Liver (tissue), 9 donors: ENCODE data around the gene ATF5. TPM values are rescaled to one million over a fixed set of nuclear protein-coding genes. Genes with fewer than 3 reads are reported as not detected.

ENCODE experiments used
- DNase-seq: peaks from one replicate; pipeline ENCODE4 v3.0.0-alpha.2; 2017; ENCODE audit warnings: low spot score
- H3K27ac ChIP-seq, 2 donors: one replicate each; pipeline ENCODE4 v1.7.0; 2013; ENCODE audit warnings: inconsistent platforms in 2 of 2, low read length in 2 of 2, control low read depth in 1 of 2, low read depth in 1 of 2, mild to moderate bottlenecking in 1 of 2
- H3K27me3 ChIP-seq, 4 donors: one replicate each; pipeline versions ENCODE4 v1.6.1 to v1.7.0; 2013; ENCODE audit warnings: low read length in 3 of 4, inconsistent platforms in 1 of 4, mild to moderate bottlenecking in 1 of 4, moderate library complexity in 1 of 4; ENCODE audit not compliant: control insufficient read depth in 4 of 4, insufficient read depth in 4 of 4
- H3K36me3 ChIP-seq, 4 donors: one replicate each; pipeline versions ENCODE4 v1.6.1 to v1.7.0; 2013; ENCODE audit warnings: low read length in 3 of 4, mild to moderate bottlenecking in 3 of 4, low read depth in 1 of 4, moderate library complexity in 1 of 4; ENCODE audit not compliant: control insufficient read depth in 4 of 4, insufficient read depth in 3 of 4
- H3K4me1 ChIP-seq, 4 donors: one replicate each; pipeline versions ENCODE4 v1.6.1 to v1.7.0; 2013; ENCODE audit warnings: low read length in 3 of 4, mild to moderate bottlenecking in 3 of 4, moderate library complexity in 1 of 4; ENCODE audit not compliant: control insufficient read depth in 4 of 4, insufficient read depth in 4 of 4
- H3K4me3 ChIP-seq, 3 donors: one replicate each; pipeline versions ENCODE4 v1.6.1 to v1.7.0; 2013; ENCODE audit warnings: low read length in 3 of 3, control low read depth in 1 of 3, low read depth in 1 of 3, mild to moderate bottlenecking in 1 of 3
- H3K9ac ChIP-seq, 2 donors: one replicate each; pipeline ENCODE4 v1.7.0; 2013; ENCODE audit warnings: low read length in 2 of 2, mild to moderate bottlenecking in 2 of 2, moderate library complexity in 2 of 2, control low read depth in 1 of 2, low read depth in 1 of 2
- H3K9me3 ChIP-seq, 4 donors: one replicate each; pipeline versions ENCODE4 v1.6.1 to v1.7.0; 2013; ENCODE audit warnings: low read length in 3 of 4; ENCODE audit not compliant: control insufficient read depth in 4 of 4
- ATF3 ChIP-seq: IDR thresholded peaks from 2 replicates; pipeline ENCODE4 v1.6.1; 2016; ENCODE audit warnings: antibody characterized with exemption
- EGR1 ChIP-seq, 2 donors: IDR thresholded peaks; 2 replicates each; pipeline ENCODE4 v1.6.1; 2016 to 2018; ENCODE audit warnings: antibody characterized with exemption in 2 of 2, low read depth in 2 of 2
- FOXA1 ChIP-seq: IDR thresholded peaks from 2 replicates; pipeline ENCODE4 v1.6.1; 2016; ENCODE audit warnings: antibody characterized with exemption
- GABPA ChIP-seq, 2 donors: IDR thresholded peaks in 1 of 2; conservative IDR thresholded peaks in 1 of 2; 2 replicates each; pipeline ENCODE4 v1.6.1; 2016; ENCODE audit warnings: antibody characterized with exemption in 2 of 2, mild to moderate bottlenecking in 1 of 2, moderate library complexity in 1 of 2
- HNF4A ChIP-seq, 2 donors: conservative IDR thresholded peaks; 2 replicates each; pipeline ENCODE4 v1.6.1; 2016; ENCODE audit warnings: antibody characterized with exemption in 2 of 2, mild to moderate bottlenecking in 2 of 2
- HNF4G ChIP-seq: IDR thresholded peaks from 2 replicates; pipeline ENCODE4 v1.6.1; 2016; ENCODE audit warnings: antibody characterized with exemption
- JUND ChIP-seq, 2 donors: IDR thresholded peaks; 2 replicates each; pipeline ENCODE4 v1.6.1; 2016; ENCODE audit warnings: antibody characterized with exemption in 2 of 2
- MAX ChIP-seq: IDR thresholded peaks from 2 replicates; pipeline ENCODE4 v1.6.1; 2016; ENCODE audit warnings: antibody characterized with exemption
- NR2F2 ChIP-seq: IDR thresholded peaks from 2 replicates; pipeline ENCODE4 v1.6.1; 2016; ENCODE audit warnings: antibody characterized with exemption
- RXRA ChIP-seq, 2 donors: IDR thresholded peaks; 2 replicates each; pipeline ENCODE4 v1.6.1; 2017 to 2018; ENCODE audit warnings: antibody characterized with exemption in 2 of 2, mild to moderate bottlenecking in 1 of 2
- TAF1 ChIP-seq: conservative IDR thresholded peaks from 2 replicates; pipeline ENCODE4 v1.6.1; 2016; ENCODE audit warnings: antibody characterized with exemption, mild to moderate bottlenecking
- YY1 ChIP-seq: IDR thresholded peaks from 2 replicates; pipeline ENCODE4 v1.6.1; 2016; ENCODE audit warnings: antibody characterized with exemption, mild to moderate bottlenecking
- WGBS: extraction: QIAGEN DNeasy Blood & Tissue Kit; methylation state at CpG from one replicate; pipeline ENCODE4 v1.1.7; 2013; 5-methylcytosine and 5-hydroxymethylcytosine counted together
- polyA plus RNA-seq, 2 donors: library from polyadenylated mRNA; stranded (reverse) in 1 of 2; unstranded in 1 of 2; fragments of 200-250 nt in 1 of 2; fragments of >200 nt in 1 of 2; fragmentation: Nextera tagmentation in 1 of 2; extraction: Ambion mirVana in 1 of 2; gene quantifications; one replicate each; pipeline versions ENCODE4 v1.2.1 to v1.2.3, GENCODE V29; 2013 to 2015
- total RNA-seq, 2 donors: library from RNA; depleted of rRNA; stranded (reverse); fragments of >200 nt; gene quantifications; one replicate each; pipeline ENCODE4 v1.2.3, GENCODE V29; 2014
- TF ChIP-seq, protein P1 (sequence below): fragments of 150-350 bp; IDR thresholded peaks from 2 replicates; pipeline ENCODE4 v1.5.1; 2017; ENCODE audit warnings: improper control_type of control experiment, low read depth, low read length; ENCODE audit not compliant: missing input control
- TF ChIP-seq, protein P2 (sequence below): IDR thresholded peaks from 2 replicates; pipeline ENCODE4 v1.6.1; 2016; ENCODE audit warnings: antibody characterized with exemption, mild to moderate bottlenecking
- TF ChIP-seq, protein P3 (sequence below): IDR thresholded peaks from 2 replicates; pipeline ENCODE4 v1.6.1; 2016; ENCODE audit warnings: antibody characterized with exemption
- donor health status: healthy.
- donor health status: healthy.
- donor health status: healthy.
- donor health status: healthy.
- donor health status: healthy.

ATF5 gene
- total and polyA plus RNA-seq, 4 donors, result 42.3 to 2,086 (median 347) TPM

DNA sequence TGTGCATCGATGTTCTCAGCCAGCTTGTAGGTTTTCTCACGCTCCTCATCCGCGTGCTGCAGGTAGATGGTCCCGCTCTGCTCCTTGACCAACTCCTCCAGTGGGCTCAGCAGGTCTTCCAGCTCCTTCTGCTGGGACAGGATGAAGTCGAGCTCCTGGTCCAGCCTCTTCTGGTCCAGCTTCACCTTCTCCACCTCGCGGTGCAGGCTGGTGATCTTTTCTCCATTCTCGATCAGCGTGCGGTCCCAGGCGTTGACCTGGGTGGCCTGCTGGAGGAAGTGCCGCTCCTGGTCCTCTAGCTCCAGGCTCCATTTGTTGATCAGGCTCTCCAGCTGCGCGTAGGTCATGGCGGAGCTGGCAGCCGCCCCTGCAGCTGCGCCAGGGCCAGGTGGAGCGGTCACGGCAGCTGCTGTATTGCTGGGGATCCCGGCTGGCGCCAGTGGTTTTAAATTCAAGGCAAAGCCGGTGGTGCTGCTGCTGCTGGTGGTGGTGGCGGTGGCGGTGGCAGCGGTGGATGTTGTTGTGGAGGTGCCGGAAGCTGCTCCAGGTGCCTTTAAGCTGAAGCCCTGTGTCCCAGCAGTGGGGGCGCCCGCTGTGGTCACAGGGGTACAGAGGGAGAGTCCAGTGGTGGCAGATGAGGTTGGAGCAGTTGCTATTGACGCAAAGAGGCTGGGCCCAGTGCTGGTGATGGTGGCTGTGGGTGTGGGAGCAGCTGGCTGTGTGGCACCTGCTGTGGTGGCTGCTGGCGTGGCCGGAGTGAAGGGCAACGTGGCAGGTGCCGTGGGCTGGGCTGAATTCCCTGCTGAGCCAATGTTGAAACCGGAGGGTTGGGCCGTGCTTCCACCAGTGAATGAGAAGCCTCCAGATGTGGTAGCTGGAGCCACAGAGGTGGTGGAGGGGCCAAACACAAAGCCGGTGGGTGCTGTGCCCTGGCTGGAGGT is 20.3 kb upstream of the ATF5 start:
- H3K27me3 ChIP-seq, result no peaks in the 10 kb centered on the region
- H3K4me1 ChIP-seq, result peaks cover 0 to 11% (median 4%) of the 10 kb centered on the region in 4 donors
- no peaks in the 10 kb centered on the region for H3K9me3 ChIP-seq
- peaks cover 4 to 34% (median 14%) of the 10 kb centered on the region in 4 donors for H3K36me3 ChIP-seq
- no peak for TF ChIP-seq EGR1 (IDR thresholded peaks at IDR 0.05; ENCODE audit: low read depth in 2 of 2)
- no peak for TF ChIP-seq HNF4A (conservative IDR thresholded peaks at IDR 0.05)
- no peak for TF ChIP-seq GABPA (IDR thresholded peaks at IDR 0.05 in 1 of 2, conservative IDR thresholded peaks at IDR 0.05 in 1 of 2)
- TF ChIP-seq, protein P1, sequence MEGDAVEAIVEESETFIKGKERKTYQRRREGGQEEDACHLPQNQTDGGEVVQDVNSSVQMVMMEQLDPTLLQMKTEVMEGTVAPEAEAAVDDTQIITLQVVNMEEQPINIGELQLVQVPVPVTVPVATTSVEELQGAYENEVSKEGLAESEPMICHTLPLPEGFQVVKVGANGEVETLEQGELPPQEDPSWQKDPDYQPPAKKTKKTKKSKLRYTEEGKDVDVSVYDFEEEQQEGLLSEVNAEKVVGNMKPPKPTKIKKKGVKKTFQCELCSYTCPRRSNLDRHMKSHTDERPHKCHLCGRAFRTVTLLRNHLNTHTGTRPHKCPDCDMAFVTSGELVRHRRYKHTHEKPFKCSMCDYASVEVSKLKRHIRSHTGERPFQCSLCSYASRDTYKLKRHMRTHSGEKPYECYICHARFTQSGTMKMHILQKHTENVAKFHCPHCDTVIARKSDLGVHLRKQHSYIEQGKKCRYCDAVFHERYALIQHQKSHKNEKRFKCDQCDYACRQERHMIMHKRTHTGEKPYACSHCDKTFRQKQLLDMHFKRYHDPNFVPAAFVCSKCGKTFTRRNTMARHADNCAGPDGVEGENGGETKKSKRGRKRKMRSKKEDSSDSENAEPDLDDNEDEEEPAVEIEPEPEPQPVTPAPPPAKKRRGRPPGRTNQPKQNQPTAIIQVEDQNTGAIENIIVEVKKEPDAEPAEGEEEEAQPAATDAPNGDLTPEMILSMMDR, result no peak
- TF ChIP-seq YY1, result no peak
- no peak for TF ChIP-seq MAX
- TF ChIP-seq TAF1, result no peak
- no peak for TF ChIP-seq JUND (IDR thresholded peaks at IDR 0.05)
- TF ChIP-seq NR2F2, result no peak
- TF ChIP-seq, protein P2, sequence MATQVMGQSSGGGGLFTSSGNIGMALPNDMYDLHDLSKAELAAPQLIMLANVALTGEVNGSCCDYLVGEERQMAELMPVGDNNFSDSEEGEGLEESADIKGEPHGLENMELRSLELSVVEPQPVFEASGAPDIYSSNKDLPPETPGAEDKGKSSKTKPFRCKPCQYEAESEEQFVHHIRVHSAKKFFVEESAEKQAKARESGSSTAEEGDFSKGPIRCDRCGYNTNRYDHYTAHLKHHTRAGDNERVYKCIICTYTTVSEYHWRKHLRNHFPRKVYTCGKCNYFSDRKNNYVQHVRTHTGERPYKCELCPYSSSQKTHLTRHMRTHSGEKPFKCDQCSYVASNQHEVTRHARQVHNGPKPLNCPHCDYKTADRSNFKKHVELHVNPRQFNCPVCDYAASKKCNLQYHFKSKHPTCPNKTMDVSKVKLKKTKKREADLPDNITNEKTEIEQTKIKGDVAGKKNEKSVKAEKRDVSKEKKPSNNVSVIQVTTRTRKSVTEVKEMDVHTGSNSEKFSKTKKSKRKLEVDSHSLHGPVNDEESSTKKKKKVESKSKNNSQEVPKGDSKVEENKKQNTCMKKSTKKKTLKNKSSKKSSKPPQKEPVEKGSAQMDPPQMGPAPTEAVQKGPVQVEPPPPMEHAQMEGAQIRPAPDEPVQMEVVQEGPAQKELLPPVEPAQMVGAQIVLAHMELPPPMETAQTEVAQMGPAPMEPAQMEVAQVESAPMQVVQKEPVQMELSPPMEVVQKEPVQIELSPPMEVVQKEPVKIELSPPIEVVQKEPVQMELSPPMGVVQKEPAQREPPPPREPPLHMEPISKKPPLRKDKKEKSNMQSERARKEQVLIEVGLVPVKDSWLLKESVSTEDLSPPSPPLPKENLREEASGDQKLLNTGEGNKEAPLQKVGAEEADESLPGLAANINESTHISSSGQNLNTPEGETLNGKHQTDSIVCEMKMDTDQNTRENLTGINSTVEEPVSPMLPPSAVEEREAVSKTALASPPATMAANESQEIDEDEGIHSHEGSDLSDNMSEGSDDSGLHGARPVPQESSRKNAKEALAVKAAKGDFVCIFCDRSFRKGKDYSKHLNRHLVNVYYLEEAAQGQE, result no peak
- no peak for TF ChIP-seq RXRA (IDR thresholded peaks at IDR 0.05)
- TF ChIP-seq, protein P3, sequence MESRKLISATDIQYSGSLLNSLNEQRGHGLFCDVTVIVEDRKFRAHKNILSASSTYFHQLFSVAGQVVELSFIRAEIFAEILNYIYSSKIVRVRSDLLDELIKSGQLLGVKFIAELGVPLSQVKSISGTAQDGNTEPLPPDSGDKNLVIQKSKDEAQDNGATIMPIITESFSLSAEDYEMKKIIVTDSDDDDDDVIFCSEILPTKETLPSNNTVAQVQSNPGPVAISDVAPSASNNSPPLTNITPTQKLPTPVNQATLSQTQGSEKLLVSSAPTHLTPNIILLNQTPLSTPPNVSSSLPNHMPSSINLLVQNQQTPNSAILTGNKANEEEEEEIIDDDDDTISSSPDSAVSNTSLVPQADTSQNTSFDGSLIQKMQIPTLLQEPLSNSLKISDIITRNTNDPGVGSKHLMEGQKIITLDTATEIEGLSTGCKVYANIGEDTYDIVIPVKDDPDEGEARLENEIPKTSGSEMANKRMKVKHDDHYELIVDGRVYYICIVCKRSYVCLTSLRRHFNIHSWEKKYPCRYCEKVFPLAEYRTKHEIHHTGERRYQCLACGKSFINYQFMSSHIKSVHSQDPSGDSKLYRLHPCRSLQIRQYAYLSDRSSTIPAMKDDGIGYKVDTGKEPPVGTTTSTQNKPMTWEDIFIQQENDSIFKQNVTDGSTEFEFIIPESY, result no peak
- TF ChIP-seq ATF3, result no peak
- no peak for TF ChIP-seq FOXA1
- no peak for TF ChIP-seq HNF4G
- H3K27ac ChIP-seq, result no peak overlapping the region
- WGBS, result 97% methylated on average over 37 of the region's 37 CpGs
- no peak overlapping the region for H3K4me3 ChIP-seq
- H3K9ac ChIP-seq, result no peak overlapping the region
- DNase-seq, result no peak
